Prostate gland (tissue), 2 donors: ENCODE measurements around the gene TCF12.

Experiments used
- CTCF ChIP-seq, 4 experiments: fragments of 200-600 bp in 2 of 4; fragments of 450-650 bp in 2 of 4; sonication (generic) in 2 of 4; IDR thresholded peaks; 1 replicate in 3 of 4; 2 replicates in 1 of 4; pipeline ENCODE4 v1.5.1; 2016 to 2019; ENCODE audit warnings: antibody characterized with exemption in 4 of 4, mild to moderate bottlenecking in 2 of 4, moderate library complexity in 2 of 4
- POLR2A ChIP-seq: fragments of 450-650 bp; IDR thresholded peaks from one replicate; pipeline ENCODE4 v1.6.1; 2016; ENCODE audit warnings: antibody characterized with exemption, mild to moderate bottlenecking

GRCh38 chr15:57158589-57158988 is 240.1 kb downstream of the TCF12 start:
- TF ChIP-seq CTCF (IDR thresholded peaks at IDR 0.05) (no peak), POLR2A (no peak)
